CD4-positive, alpha-beta T cell treated with Interleukin-15 for 4 hours (primary cell): ENCODE data around the gene PLCB3.
A peak's percentile ranks its signal among the peaks of the same experiment; 100 is the strongest.
"Not testable (repeated sequence)": the region's sequence is repeated elsewhere in the genome, so short reads cannot be mapped to it uniquely, and the experiment has no call there.

Source experiments
- DNase-seq: peaks from one replicate; pipeline ENCODE4 v3.0.0-alpha.2; 2020; ENCODE audit warnings: low spot score

The PLCB3 gene

GRCh38 chr11:64237484-64237951 is 13.8 kb upstream of the PLCB3 start:
- no peak for DNase-seq

- DNase-seq: no peak
Observed at GRCh38 chr11:64238076-64238475, 13.3 kb upstream of the PLCB3 start.

- no peak for DNase-seq
Observed at GRCh38 chr11:64238999-64239398, 12.3 kb upstream of the PLCB3 start.

- DNase-seq: no peak
Observed at GRCh38 chr11:64239662-64240434, 11.5 kb upstream of the PLCB3 start.

GRCh38 chr11:64240435-64241240 is 10.7 kb upstream of the PLCB3 start, which contains the start of gene FKBP2:
TSS of gene FKBP2 (plus strand) at chr11:64241095. CDS start at chr11:64242388, 1,293 bp downstream.
- peak; percentile 98 for DNase-seq

- peak; percentile 99 for DNase-seq
Observed at GRCh38 chr11:64241241-64241490, 10.2 kb upstream of the PLCB3 start.

- no peak for DNase-seq
Observed at GRCh38 chr11:64241491-64242374, 9.6 kb upstream of the PLCB3 start.

GRCh38 chr11:64243236-64243854 is 8.0 kb upstream of the PLCB3 start:
- no peak for DNase-seq

GRCh38 chr11:64244107-64244506 is 7.2 kb upstream of the PLCB3 start:
- DNase-seq: no peak

GRCh38 chr11:64244966-64245365 is 6.4 kb upstream of the PLCB3 start:
- no peak for DNase-seq

- peak; percentile 52 for DNase-seq
Observed at GRCh38 chr11:64245401-64245796, 5.9 kb upstream of the PLCB3 start.

- DNase-seq: peak; percentile 80
Observed at GRCh38 chr11:64245797-64246620, 5.3 kb upstream of the PLCB3 start.

GRCh38 chr11:64246621-64246870 is 4.8 kb upstream of the PLCB3 start:
- not testable (repeated sequence) for DNase-seq

- DNase-seq: peak; percentile 77
Observed at GRCh38 chr11:64246871-64247728, 4.2 kb upstream of the PLCB3 start, which contains the start of gene PPP1R14B. TSS of gene PPP1R14B (minus strand) at chr11:64246943. CDS start at chr11:64246673, 270 bp downstream.

GRCh38 chr11:64247729-64248531 is 3.4 kb upstream of the PLCB3 start:
- DNase-seq: no peak

GRCh38 chr11:64248578-64248977 is 2.8 kb upstream of the PLCB3 start:
- DNase-seq: no peak

GRCh38 chr11:64249038-64249437 is 2.3 kb upstream of the PLCB3 start:
- DNase-seq: no peak

- no peak for DNase-seq
Observed at GRCh38 chr11:64249563-64250414, 1.5 kb upstream of the PLCB3 start.
